Measurements from ENCODE around the gene TMEM218.

TMEM218 gene

GRCh38 chr11:125111343-125112207 is at the start of gene TMEM218:
TMEM218 (minus strand) TSS chr11:125111626; CDS start chr11:125102241, 9,385 bp downstream.
- TF ChIP-seq ZNF274 (IDR thresholded peaks at IDR 0.05; ENCODE audit: low read depth, low read length): no peak
- H3K4me3 ChIP-seq (ENCODE audit: low read length): peak within 1 kb of the TSS; percentile 96

- no peak for TF ChIP-seq ZNF274 (IDR thresholded peaks at IDR 0.05; ENCODE audit: low read depth, low read length)
- H3K4me3 ChIP-seq (ENCODE audit: low read length): no peak overlapping the region
Measured at GRCh38 chr11:125157953-125158680, 46.7 kb upstream of the TMEM218 start.

- TF ChIP-seq ZNF274 (IDR thresholded peaks at IDR 0.05; ENCODE audit: low read depth, low read length): no peak
- H3K4me3 ChIP-seq (ENCODE audit: low read length): no peak overlapping the region
Measured at GRCh38 chr11:125157118-125157733, 45.8 kb upstream of the TMEM218 start.

DNA sequence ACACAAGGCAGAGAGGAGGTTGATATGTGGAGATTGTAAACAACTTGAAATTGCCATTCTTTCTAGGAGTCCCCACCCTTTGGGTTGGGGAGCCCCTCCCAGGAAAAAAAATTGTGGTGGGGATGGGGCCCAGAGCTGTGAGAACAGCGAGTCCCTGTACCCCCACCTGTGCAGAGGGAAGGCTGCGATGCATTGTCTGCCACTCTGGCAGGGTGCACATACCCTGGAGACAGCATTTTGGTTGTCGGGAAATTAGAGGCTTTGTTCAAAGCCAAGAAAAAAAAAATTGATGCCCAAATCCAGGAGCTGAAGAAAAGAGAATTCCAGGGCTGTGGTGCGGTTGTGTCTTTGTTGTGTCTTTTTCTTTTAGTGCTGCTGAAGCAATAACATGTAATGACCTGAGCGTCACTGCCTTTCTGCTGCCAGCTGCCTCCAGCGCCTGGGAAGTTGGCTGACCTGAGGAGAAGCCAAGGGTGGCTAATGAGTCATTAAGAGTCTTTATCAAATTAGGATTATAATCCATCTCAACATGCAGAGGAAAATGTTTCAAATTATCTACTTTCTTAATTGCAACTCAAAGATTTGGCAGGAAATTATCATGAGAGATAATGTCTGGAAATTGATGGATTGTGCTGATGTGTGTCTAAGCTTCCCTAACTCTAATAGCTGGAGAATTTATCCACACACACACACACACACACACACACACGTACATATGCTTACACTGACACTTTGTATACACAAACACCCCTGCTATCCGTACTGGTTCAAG is 45.1 kb upstream of the TMEM218 start:
- H3K4me3 ChIP-seq (ENCODE audit: low read length): no peak overlapping the region
- no peak for TF ChIP-seq ZNF274 (IDR thresholded peaks at IDR 0.05; ENCODE audit: low read depth, low read length)

DNA sequence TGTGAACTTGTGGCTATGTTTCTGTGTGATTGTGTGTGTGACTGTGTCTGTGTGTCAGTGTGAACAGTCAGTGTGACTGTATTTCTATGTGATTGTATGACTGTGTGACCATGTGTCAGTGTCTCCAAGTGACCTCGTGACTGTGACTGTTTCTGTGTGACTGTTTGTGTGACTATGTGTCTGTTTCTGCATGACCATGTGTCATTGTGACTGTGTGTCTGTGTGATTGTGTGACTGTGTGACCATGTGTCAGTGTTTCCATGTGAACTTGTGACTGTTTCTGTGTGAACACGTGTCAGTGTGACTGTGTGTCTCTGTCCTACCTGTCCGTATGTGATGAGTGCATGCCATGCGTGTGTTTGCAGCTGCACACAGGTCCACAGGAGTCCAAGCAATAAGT is 44.3 kb upstream of the TMEM218 start:
- no peak overlapping the region for H3K4me3 ChIP-seq (ENCODE audit: low read length)
- TF ChIP-seq ZNF274 (IDR thresholded peaks at IDR 0.05; ENCODE audit: low read depth, low read length): no peak

DNA sequence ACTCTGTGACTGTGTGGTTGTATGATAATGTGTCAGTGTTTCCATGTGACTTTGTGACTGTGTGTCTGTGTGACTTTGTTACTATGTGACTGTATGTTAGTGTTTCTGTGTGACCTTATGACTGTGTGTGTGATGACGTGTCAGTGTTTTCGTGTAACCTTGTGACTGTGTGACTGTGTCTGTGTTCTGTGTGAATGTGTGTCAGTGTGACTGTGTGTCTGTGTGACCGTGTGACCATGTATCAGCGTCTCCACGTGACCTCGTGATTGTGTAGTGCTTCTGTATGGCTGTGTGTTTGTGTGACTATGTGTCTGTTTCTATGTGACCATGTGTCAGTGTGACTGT is 43.6 kb upstream of the TMEM218 start:
- no peak for TF ChIP-seq ZNF274 (IDR thresholded peaks at IDR 0.05; ENCODE audit: low read depth, low read length)
- H3K4me3 ChIP-seq (ENCODE audit: low read length): no peak overlapping the region

DNA sequence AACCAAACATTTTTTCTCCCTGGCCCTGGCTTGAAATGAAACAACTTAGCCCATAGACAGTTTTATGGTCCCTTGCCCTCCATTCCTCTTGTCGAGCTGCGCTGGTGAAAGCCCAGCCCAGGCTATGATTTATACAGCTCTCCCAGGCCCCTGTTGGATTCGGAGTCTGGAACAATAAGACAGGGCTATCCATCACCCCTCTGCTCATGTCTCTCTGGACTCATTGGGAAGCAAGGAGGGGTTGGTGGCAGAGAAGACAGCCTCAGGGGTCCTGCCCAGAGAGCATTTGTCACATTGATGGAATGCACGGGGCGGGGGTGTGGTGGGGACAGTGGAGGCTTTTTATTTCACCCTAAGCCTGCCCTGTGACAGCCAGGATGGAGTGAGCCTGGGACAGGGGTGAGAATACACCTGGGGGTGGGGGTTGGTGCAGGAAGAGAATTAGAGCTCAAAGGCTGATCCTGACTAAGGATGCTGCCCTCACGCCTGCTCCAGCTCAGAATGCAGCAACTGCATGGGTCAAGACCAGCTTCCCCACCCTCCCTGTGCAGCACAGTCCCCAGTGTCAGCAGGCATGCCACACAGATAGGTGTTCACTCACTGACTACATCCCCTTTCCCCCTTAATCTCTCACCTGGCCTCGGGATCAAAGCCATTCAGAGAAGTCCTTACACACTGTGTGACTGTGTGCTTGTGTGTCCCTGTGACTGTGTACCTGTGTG is 43.1 kb upstream of the TMEM218 start:
- TF ChIP-seq ZNF274 (IDR thresholded peaks at IDR 0.05; ENCODE audit: low read depth, low read length): no peak
- no peak overlapping the region for H3K4me3 ChIP-seq (ENCODE audit: low read length)

- H3K4me3 ChIP-seq (ENCODE audit: low read length): no peak overlapping the region
- TF ChIP-seq ZNF274 (IDR thresholded peaks at IDR 0.05; ENCODE audit: low read depth, low read length): no peak
Measured at GRCh38 chr11:125153837-125154236, 42.4 kb upstream of the TMEM218 start.

- no peak for TF ChIP-seq ZNF274 (IDR thresholded peaks at IDR 0.05; ENCODE audit: low read depth, low read length)
- H3K4me3 ChIP-seq (ENCODE audit: low read length): no peak overlapping the region
Measured at GRCh38 chr11:125148743-125149142, 37.3 kb upstream of the TMEM218 start.

- H3K4me3 ChIP-seq (ENCODE audit: low read length): no peak overlapping the region
- TF ChIP-seq ZNF274 (IDR thresholded peaks at IDR 0.05; ENCODE audit: low read depth, low read length): no peak
Measured at GRCh38 chr11:125148011-125148410, 36.6 kb upstream of the TMEM218 start.

DNA sequence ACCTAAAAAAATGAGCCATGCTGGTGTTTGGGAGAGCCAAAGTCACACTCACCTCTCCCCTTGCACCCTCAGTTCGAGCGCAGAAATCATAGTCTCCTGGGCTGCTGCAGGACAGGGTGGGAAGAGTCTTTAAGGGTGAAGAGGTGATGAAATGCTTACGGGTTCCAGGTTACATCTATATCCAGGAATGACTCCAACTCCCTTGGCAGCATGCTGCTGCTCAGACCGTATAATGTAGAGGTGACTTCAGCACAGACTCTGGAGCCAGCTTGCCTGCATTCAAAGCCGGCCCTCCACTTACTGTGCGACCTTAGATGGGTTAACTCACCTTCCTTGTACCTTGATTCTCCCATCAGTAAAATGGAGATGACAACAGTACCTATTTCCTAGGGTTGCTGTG is 35.9 kb upstream of the TMEM218 start:
- TF ChIP-seq ZNF274 (IDR thresholded peaks at IDR 0.05; ENCODE audit: low read depth, low read length): no peak
- no peak overlapping the region for H3K4me3 ChIP-seq (ENCODE audit: low read length)

DNA sequence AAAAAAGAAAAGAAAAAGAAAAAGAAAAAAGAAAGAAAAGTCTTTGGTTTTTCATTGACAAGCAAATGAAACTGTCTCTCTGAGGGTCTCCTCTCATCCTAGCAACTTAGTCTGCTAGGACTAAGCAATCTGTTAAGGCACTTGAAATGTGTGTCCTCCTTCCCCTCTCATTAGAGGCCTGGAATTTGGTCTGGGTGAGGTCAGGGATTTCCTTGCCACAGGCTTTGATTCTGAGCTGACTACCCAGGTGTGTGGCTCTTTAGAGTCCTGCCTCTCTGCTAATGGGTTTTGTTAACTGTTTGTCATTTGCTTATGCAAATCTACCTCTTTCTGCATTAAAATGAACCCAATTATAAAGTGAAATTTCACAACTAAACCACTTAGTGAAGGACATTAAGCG is 34.8 kb upstream of the TMEM218 start:
- no peak for TF ChIP-seq ZNF274 (IDR thresholded peaks at IDR 0.05; ENCODE audit: low read depth, low read length)

DNA sequence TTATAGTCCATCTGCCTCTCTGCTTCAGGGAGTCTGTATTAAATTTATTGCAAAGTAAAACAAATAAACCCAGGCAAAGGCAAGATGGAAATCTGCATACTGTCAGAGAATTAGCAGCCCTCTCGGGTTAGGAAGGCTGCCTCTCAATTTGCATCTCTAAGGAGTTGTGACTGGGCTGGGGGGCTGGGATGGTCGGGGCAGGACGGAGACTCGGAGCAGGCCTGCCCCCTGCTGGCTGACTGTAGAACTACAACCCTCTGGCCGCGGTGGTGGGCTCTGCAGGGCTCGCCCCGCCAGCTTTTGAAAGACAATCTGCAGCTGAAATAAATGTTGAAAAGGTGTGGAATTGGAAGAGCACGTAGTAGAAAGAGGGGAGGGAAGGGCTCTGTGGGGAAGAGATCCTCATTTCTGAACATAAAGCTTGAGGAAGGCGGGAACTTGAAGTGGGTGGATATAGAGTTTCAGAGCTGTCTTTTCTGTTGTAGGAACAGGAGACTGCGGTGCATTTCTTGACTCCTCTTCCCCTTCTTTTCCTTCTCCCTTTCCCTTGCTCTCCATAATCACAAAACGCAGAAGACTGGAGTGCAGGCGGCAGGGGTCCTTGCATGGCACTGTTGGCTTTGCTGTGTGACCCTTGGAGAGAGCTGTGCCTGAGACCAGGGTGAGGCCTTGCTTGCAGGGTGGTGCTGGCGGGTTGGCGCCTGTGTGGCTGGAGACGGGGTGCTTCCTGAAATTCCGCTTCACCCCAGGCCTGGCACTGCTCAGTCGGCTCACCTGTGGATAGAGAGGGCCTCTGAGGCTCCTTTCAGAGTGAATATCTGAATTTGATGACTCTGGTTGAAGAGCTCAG is 30.5 kb upstream of the TMEM218 start:
- H3K4me3 ChIP-seq (ENCODE audit: low read length): no peak overlapping the region
- no peak for TF ChIP-seq ZNF274 (IDR thresholded peaks at IDR 0.05; ENCODE audit: low read depth, low read length)

More for the DNA sequence above, 34.8 kb upstream of the TMEM218 start:
- no peak overlapping the region for H3K4me3 ChIP-seq (ENCODE audit: low read length)

Measured in GM08714 (cell line).